Rectal smooth muscle tissue (tissue), 1 donor: ENCODE results near the gene HDAC8.

Experiments used
- H3K27ac ChIP-seq: one replicate; pipeline ENCODE4 v1.7.0; 2013; ENCODE audit warnings: low read depth, low read length, inconsistent platforms
- H3K27me3 ChIP-seq: one replicate; pipeline ENCODE4 v1.7.0; 2013; ENCODE audit warnings: low read length; ENCODE audit not compliant: control insufficient read depth, insufficient read depth
- H3K36me3 ChIP-seq: one replicate; pipeline ENCODE4 v1.7.0; 2013; ENCODE audit warnings: low read length; ENCODE audit not compliant: control insufficient read depth, insufficient read depth
- H3K4me1 ChIP-seq: one replicate; pipeline ENCODE4 v1.7.0; 2013; ENCODE audit warnings: low read length; ENCODE audit not compliant: control insufficient read depth, insufficient read depth
- H3K4me3 ChIP-seq: one replicate; pipeline ENCODE4 v1.7.0; 2013; ENCODE audit warnings: low read length
- H3K9ac ChIP-seq: one replicate; pipeline ENCODE4 v1.7.0; 2013; ENCODE audit warnings: low read length

HDAC8 gene

GRCh38 chrX:72382202-72382595, 190.4 kb downstream of the HDAC8 start:
- no peaks in the 10 kb centered on the region for H3K27me3 ChIP-seq
- no peak overlapping the region for H3K9ac ChIP-seq
- H3K4me1 ChIP-seq = no peaks in the 10 kb centered on the region
- no peaks in the 10 kb centered on the region for H3K36me3 ChIP-seq
- H3K4me3 ChIP-seq = no peak overlapping the region
- H3K27ac ChIP-seq = no peak overlapping the region

- no peak overlapping the region for H3K27ac ChIP-seq
- H3K36me3 ChIP-seq = no peaks in the 10 kb centered on the region
- H3K9ac ChIP-seq = no peak overlapping the region
- H3K4me1 ChIP-seq = no peaks in the 10 kb centered on the region
- H3K27me3 ChIP-seq = no peaks in the 10 kb centered on the region
- no peak overlapping the region for H3K4me3 ChIP-seq
Measured at GRCh38 chrX:72381439-72382201, 191.0 kb downstream of the HDAC8 start.

GRCh38 chrX:72376124-72376523, 196.5 kb downstream of the HDAC8 start:
- H3K4me1 ChIP-seq = no peaks in the 10 kb centered on the region
- no peak overlapping the region for H3K4me3 ChIP-seq
- H3K36me3 ChIP-seq = no peaks in the 10 kb centered on the region
- H3K27ac ChIP-seq = no peak overlapping the region
- no peaks in the 10 kb centered on the region for H3K27me3 ChIP-seq
- no peak overlapping the region for H3K9ac ChIP-seq

- Histone ChIP-seq H3K4me3 (no peak overlapping the region), H3K27ac (no peak overlapping the region), H3K36me3 (no peaks in the 10 kb centered on the region), H3K27me3 (no peaks in the 10 kb centered on the region), H3K4me1 (no peaks in the 10 kb centered on the region), H3K9ac (no peak overlapping the region)
Measured at GRCh38 chrX:72373136-72373535, 199.5 kb downstream of the HDAC8 start.

- Histone ChIP-seq H3K36me3 (no peaks in the 10 kb centered on the region), H3K27ac (no peak overlapping the region), H3K4me3 (no peak overlapping the region), H3K27me3 (no peaks in the 10 kb centered on the region), H3K9ac (no peak overlapping the region), H3K4me1 (no peaks in the 10 kb centered on the region)
Measured at GRCh38 chrX:72372735-72373134, 199.9 kb downstream of the HDAC8 start.

GRCh38 chrX:72371405-72371804, 201.2 kb downstream of the HDAC8 start:
- Histone ChIP-seq H3K36me3 (no peaks in the 10 kb centered on the region), H3K4me3 (no peak overlapping the region), H3K4me1 (no peaks in the 10 kb centered on the region), H3K27me3 (no peaks in the 10 kb centered on the region), H3K9ac (no peak overlapping the region), H3K27ac (no peak overlapping the region)

- no peaks in the 10 kb centered on the region for H3K36me3 ChIP-seq
- no peak overlapping the region for H3K27ac ChIP-seq
- H3K27me3 ChIP-seq = no peaks in the 10 kb centered on the region
- no peak overlapping the region for H3K4me3 ChIP-seq
- no peaks in the 10 kb centered on the region for H3K4me1 ChIP-seq
- H3K9ac ChIP-seq = no peak overlapping the region
Measured at GRCh38 chrX:72368796-72369195, 203.8 kb downstream of the HDAC8 start.

- no peak overlapping the region for H3K27ac ChIP-seq
- H3K4me1 ChIP-seq = no peaks in the 10 kb centered on the region
- no peaks in the 10 kb centered on the region for H3K27me3 ChIP-seq
- no peak overlapping the region for H3K9ac ChIP-seq
- H3K36me3 ChIP-seq = no peaks in the 10 kb centered on the region
- no peak overlapping the region for H3K4me3 ChIP-seq
Measured at GRCh38 chrX:72367516-72367915, 205.1 kb downstream of the HDAC8 start.

GRCh38 chrX:72366701-72367454, 205.8 kb downstream of the HDAC8 start:
- Histone ChIP-seq H3K9ac (no peak overlapping the region), H3K27me3 (no peaks in the 10 kb centered on the region), H3K4me1 (no peaks in the 10 kb centered on the region), H3K4me3 (no peak overlapping the region), H3K27ac (no peak overlapping the region), H3K36me3 (no peaks in the 10 kb centered on the region)

- H3K4me3 ChIP-seq = no peak overlapping the region
- no peaks in the 10 kb centered on the region for H3K27me3 ChIP-seq
- H3K36me3 ChIP-seq = no peaks in the 10 kb centered on the region
- H3K4me1 ChIP-seq = no peaks in the 10 kb centered on the region
- no peak overlapping the region for H3K27ac ChIP-seq
- H3K9ac ChIP-seq = no peak overlapping the region
Measured at GRCh38 chrX:72366178-72366577, 206.5 kb downstream of the HDAC8 start.

- Histone ChIP-seq H3K9ac (no peak overlapping the region), H3K27ac (no peak overlapping the region), H3K4me3 (no peak overlapping the region), H3K36me3 (no peaks in the 10 kb centered on the region), H3K4me1 (no peaks in the 10 kb centered on the region), H3K27me3 (no peaks in the 10 kb centered on the region)
Measured at GRCh38 chrX:72365126-72365525, 207.5 kb downstream of the HDAC8 start.

- H3K4me3 ChIP-seq = no peak overlapping the region
- H3K27me3 ChIP-seq = peaks cover 2% of the 10 kb centered on the region
- no peak overlapping the region for H3K27ac ChIP-seq
- H3K4me1 ChIP-seq = no peaks in the 10 kb centered on the region
- no peaks in the 10 kb centered on the region for H3K36me3 ChIP-seq
- no peak overlapping the region for H3K9ac ChIP-seq
Measured at GRCh38 chrX:72360326-72360725, 212.3 kb downstream of the HDAC8 start.

- H3K9ac ChIP-seq = no peak overlapping the region
- H3K27me3 ChIP-seq = peaks cover 2% of the 10 kb centered on the region
- no peaks in the 10 kb centered on the region for H3K36me3 ChIP-seq
- H3K4me3 ChIP-seq = no peak overlapping the region
- H3K27ac ChIP-seq = no peak overlapping the region
- no peaks in the 10 kb centered on the region for H3K4me1 ChIP-seq
Measured at GRCh38 chrX:72358313-72358712, 214.3 kb downstream of the HDAC8 start.
